ENCODE results near the gene EFCC1.

Gene EFCC1

DNA sequence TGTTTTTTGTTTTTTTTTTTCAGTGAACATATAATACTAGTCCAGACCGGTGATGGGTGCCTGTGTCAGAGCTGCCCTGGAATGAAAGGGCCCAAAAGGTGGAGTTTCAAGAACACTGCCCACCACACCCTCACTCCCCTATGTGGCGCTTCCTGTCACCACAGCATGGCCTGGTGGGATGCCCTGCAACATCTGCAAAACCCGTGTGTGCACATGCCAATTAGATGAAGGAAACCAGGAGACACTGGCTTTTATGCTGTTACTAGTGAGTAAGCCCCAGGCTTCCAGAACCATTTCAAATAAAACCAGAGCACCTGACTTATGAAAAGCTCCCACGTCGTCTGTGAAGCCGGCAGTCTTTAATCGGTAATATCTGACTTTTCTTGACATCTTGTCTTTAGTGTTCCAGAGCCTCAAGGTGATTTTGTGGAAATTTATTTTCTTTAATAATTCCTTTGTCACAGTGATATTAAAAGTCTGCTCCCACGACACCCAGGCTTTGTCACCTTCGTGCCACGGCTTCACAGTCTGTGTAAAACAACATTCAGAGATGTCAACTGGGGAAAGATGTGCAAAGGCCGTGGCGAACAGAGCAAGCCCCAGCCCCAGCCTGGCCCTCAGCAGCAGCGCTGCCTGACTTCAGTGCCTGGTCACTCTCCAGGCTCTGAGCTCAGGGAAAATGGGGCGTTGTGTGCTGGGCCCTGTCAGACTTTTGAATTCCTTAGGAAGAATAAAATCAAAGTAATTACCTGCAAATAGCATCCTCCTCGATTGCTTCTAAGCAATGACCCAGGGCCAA is 13.6 kb upstream of the EFCC1 start:
- H3K4me3 ChIP-seq (ENCODE audit: low read length): no peak overlapping the region
- TF ChIP-seq, protein P1, sequence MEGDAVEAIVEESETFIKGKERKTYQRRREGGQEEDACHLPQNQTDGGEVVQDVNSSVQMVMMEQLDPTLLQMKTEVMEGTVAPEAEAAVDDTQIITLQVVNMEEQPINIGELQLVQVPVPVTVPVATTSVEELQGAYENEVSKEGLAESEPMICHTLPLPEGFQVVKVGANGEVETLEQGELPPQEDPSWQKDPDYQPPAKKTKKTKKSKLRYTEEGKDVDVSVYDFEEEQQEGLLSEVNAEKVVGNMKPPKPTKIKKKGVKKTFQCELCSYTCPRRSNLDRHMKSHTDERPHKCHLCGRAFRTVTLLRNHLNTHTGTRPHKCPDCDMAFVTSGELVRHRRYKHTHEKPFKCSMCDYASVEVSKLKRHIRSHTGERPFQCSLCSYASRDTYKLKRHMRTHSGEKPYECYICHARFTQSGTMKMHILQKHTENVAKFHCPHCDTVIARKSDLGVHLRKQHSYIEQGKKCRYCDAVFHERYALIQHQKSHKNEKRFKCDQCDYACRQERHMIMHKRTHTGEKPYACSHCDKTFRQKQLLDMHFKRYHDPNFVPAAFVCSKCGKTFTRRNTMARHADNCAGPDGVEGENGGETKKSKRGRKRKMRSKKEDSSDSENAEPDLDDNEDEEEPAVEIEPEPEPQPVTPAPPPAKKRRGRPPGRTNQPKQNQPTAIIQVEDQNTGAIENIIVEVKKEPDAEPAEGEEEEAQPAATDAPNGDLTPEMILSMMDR (conservative IDR thresholded peaks at IDR 0.05; ENCODE audit: low read length): no peak
- no peak for DNase-seq (ENCODE audit: low read depth)

DNA sequence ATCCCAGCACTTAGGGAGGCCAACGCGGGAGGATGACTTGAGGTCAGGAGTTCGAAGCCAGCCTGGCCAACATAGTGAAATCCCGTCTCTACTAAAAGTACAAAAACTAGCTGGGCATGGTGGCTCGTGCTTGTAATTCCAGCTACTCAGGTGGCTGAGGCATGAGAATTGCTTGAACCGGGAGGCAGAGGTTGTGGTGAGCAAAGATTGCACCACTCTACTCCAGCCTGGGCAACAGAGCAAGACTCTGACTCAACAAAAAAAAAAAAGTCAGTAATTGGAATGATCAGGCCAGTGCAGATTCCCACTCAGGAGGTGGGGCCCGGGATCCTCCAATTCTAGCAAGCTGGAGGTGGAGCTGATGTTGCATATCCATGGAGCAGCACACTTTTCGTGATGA is 12.8 kb upstream of the EFCC1 start:
- DNase-seq (ENCODE audit: low read depth): no peak
- TF ChIP-seq, protein P1 (conservative IDR thresholded peaks at IDR 0.05; ENCODE audit: low read length): no peak
- H3K4me3 ChIP-seq (ENCODE audit: low read length): no peak overlapping the region

DNA sequence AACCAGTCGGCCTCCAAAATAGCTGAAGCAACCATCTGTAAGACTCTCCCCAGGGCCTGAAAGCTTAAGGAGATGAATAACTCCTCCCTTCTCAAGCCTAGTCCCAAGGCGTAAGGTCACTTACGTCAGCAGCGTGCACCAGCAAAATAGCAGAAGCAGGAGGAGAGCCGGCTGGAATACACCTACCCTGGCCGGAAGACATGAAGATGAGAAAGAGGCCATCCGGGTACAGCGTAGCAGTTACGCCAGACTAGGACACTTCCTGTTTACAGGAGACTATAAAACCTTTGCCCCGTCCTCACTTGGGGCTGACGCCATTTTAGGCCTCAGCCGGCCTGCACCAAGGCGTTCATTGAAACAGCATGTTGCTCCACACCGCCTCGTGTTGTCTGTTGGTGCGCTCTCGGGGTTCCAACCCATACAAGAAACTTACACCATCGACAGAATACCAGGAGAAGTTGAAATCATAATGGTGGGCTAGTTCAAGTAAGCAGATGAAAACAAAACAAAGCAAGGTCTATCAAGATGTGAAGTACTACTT is 9.7 kb upstream of the EFCC1 start:
- no peak for DNase-seq (ENCODE audit: low read depth)
- TF ChIP-seq, protein P1 (conservative IDR thresholded peaks at IDR 0.05; ENCODE audit: low read length): no peak
- no peak overlapping the region for H3K4me3 ChIP-seq (ENCODE audit: low read length)

DNA sequence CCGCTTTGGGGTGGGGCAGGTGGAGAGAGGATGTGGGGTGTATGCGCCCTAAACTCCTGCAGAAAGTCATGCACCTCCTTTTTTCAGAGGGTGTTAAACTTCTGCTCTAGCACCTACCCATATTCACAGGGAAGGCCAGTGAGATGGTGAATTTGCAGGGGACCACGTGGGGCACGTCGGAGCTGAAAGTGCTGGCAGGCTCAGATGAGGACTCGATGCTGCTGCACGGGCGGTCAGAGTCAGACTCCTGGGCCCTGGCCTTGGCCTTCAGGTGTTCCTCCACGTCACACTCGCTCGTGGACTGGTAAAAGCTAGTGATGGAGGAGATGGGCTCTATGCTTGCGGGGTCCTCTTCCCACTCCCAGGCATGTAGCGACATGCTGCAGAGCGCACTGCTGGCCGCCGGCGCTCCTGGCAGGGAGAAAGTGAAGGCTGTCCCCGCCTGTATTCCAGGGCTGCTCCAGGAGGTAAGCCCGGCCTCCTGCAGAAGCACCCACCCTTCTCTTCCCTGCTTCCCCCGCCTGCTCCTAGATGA is 8.1 kb upstream of the EFCC1 start:
- no peak overlapping the region for H3K4me3 ChIP-seq (ENCODE audit: low read length)

DNA sequence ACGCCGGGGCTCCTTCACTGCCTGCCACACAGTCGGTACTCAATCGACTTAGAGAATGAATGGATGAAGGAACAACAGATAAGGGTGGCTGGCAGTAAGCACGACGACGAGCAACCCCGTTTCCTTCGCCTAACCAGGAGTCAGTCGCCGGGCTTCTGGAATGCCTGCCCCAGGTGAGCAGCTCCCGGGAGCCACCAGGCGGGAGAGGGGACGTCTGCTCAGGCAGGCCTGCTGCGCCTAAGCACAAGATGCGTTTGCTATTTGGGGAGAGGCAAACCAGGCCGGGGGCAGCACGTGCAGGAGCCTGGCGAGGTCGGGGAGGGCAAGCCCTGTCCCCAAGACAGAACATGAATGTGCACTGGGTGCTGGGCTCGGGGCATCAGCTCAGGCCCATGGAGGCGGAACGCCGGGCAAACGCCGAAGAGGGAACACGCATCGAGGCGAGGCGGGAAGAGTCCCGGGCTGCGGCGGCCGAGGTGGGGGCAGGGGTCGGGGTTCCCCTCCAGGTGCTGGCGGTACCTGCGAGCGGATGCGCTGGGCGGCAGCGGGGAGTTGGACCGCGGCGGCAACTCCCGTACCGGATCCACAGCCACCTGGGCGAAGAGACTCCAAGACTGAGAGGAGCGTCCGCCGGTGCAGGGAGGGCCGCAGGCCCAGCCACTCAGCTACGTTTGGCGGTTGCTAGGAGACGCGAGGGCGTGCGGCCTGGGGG is 7.5 kb upstream of the EFCC1 start, which contains the start of gene CFAP92:
Gene CFAP92, minus strand, starts transcription at position 616 of the 712 bp plus-strand sequence. CDS start 772 bp downstream, outside the sequence.
- peak; percentile 24 for DNase-seq (ENCODE audit: low read depth)
- TF ChIP-seq, protein P1 (conservative IDR thresholded peaks at IDR 0.05; ENCODE audit: low read length): no peak
- H3K4me3 ChIP-seq (ENCODE audit: low read length): peak within 1 kb of the TSS; percentile 28

More for the DNA sequence above, 8.1 kb upstream of the EFCC1 start:
- TF ChIP-seq, protein P1 (conservative IDR thresholded peaks at IDR 0.05; ENCODE audit: low read length): no peak
- DNase-seq (ENCODE audit: low read depth): no peak

DNA sequence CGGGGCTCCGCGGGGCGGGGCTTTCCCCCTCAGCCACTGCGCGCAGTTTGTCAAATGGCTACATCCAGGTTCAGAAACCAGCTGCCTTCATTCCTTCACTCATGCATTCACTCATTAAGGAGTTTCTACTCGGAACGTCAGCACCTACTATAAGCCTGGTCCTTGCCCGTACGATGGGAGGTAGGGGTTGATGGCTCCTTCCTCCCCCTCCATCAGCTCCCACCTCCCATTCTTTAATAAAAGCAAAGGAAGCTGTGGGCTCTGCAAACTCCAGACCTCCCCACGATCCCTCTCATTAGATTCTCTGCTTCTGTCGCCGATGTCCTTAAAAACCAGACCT is 7.0 kb upstream of the EFCC1 start:
- DNase-seq (ENCODE audit: low read depth): no peak
- peak overlapping the region; percentile 28; the same call in 1 of the 2 replicates for H3K4me3 ChIP-seq (ENCODE audit: low read length)
- TF ChIP-seq, protein P1 (conservative IDR thresholded peaks at IDR 0.05; ENCODE audit: low read length): no peak
